Heart left ventricle (tissue), 16 donors: ENCODE measurements around the gene MAPK4. TPM values are rescaled to one million over a fixed set of nuclear protein-coding genes. Genes with fewer than 3 reads are reported as not detected.

Experiments
- ATAC-seq, 4 donors: fragments of 200-7000 bp; cut with Tn5 transposase; one replicate each; pipeline ENCODE4 v1.9.1; 2020 to 2022; ENCODE audit warnings: moderate library complexity in 4 of 4, mild to moderate bottlenecking in 3 of 4, moderate number of reproducible peaks in 1 of 4
- DNase-seq, 5 donors: peaks; one replicate each; pipeline ENCODE4 v3.0.0-alpha.2; 2020
- H3K27ac ChIP-seq, 12 donors: fragments of 200-600 bp; sonication (generic) in 4 of 12; one replicate each; pipeline versions ENCODE4 v1.5.0 to v1.8.0; 2016 to 2022; ENCODE audit warnings: mild to moderate bottlenecking in 2 of 12
- H3K27me3 ChIP-seq, 9 donors: fragments of 200-600 bp; sonication (generic) in 2 of 9; one replicate each; pipeline versions ENCODE4 v1.5.1 to v1.8.0; 2016 to 2022; ENCODE audit warnings: mild to moderate bottlenecking in 3 of 9
- H3K36me3 ChIP-seq, 9 donors: fragments of 200-600 bp; sonication (generic) in 2 of 9; one replicate each; pipeline versions ENCODE4 v1.5.0 to v1.8.0; 2018 to 2022; ENCODE audit warnings: mild to moderate bottlenecking in 2 of 9
- H3K4me1 ChIP-seq, 12 donors: fragments of 200-600 bp; sonication (generic) in 4 of 12; one replicate each; pipeline versions ENCODE4 v1.5.0 to v1.8.0; 2016 to 2022; ENCODE audit warnings: mild to moderate bottlenecking in 3 of 12
- H3K4me3 ChIP-seq, 12 donors: fragments of 200-600 bp; sonication (generic) in 4 of 12; one replicate each; pipeline versions ENCODE4 v1.5.0 to v1.8.0; 2017 to 2022; ENCODE audit warnings: mild to moderate bottlenecking in 9 of 12, moderate library complexity in 4 of 12
- H3K9me3 ChIP-seq, 12 donors: fragments of 200-600 bp; sonication (generic) in 4 of 12; one replicate each; pipeline versions ENCODE4 v1.5.0 to v1.8.0; 2016 to 2022; ENCODE audit warnings: mild to moderate bottlenecking in 1 of 12
- CTCF ChIP-seq, 12 donors: fragments of 200-600 bp; sonication (generic) in 4 of 12; IDR thresholded peaks; one replicate each; pipeline versions ENCODE4 v1.5.0 to v1.8.0; 2018 to 2022; ENCODE audit warnings: antibody characterized with exemption in 12 of 12, mild to moderate bottlenecking in 5 of 12
- POLR2A ChIP-seq, 2 donors: fragments of 450-650 bp; IDR thresholded peaks; one replicate each; pipeline ENCODE4 v1.6.1; 2017; ENCODE audit warnings: antibody characterized with exemption in 2 of 2, mild to moderate bottlenecking in 2 of 2, moderate library complexity in 2 of 2
- WGBS, 4 donors: extraction: QIAGEN DNeasy Blood & Tissue Kit in 2 of 4; methylation state at CpG; one replicate each; pipeline versions ENCODE4 v1.1.5 to v1.1.7; 2013 to 2018; 5-methylcytosine and 5-hydroxymethylcytosine counted together
- intact Hi-C, 10 donors: fragments of 100-400 bp; cut with DNase I; formaldehyde crosslinking; loops; one replicate each; pipeline versions ENCODE4 v1.11.1 to v1.14.2; 2022
- polyA plus RNA-seq, 2 donors: library from polyadenylated mRNA; stranded (reverse); fragments of 200-250 nt; gene quantifications; one replicate each; pipeline ENCODE4 v1.2.3, GENCODE V29; 2013
- total RNA-seq, 9 donors: library from RNA; depleted of rRNA in 2 of 9; stranded (reverse); fragments of >200 nt in 2 of 9; fragmentation: NEBNext Ultra II Directional in 3 of 9; extraction: Animal tissue kit (Norgen Biotek cat#: 25700) in 3 of 9; gene quantifications; one replicate each; pipeline versions ENCODE4 v1.1.0 to v1.2.4, GENCODE V29; 2016 to 2023
- donor health status: ischemic (EF 13 %, LVEDD 7.1; RV severe dilation, severe dysfunction).
- donor health status: healthy with polysubstance abuse.
- donor health status: DM: no; HTN: yes; CAD: no.
- donor health status: DM: no; HTN: no; CAD: no.
- donor health status: ischemic (EF 25% LVEDD 6.9; RV normal size, moderate dysfunction).
- donor health status: ischemic (EF 25% LVEDD 5.7; RV mildly dilated, moderate dysfunction).
- donor health status: healthy.
- donor health status: DM: yes; HTN: yes; CAD: no.
- donor health status: ischemic (EF 35%, LVEDD 5.7; RV mildly dilated, moderate dysfunction).
- donor health status: nonischemic (EF 11% LVEDD 7.7; RV severe dilation, severe dysfunction).
- donor health status: DM: yes; HTN: yes; CAD: no.
- donor health status: PGD.
- donor health status: ischemic (EF 29% LVEDD 5.4; RV normal size, mild dysfunction).
- donor health status: nonischemic (EF 23%, LVEDD 6.1; RV moderate dilation, normal function).

MAPK4 gene
- total and polyA plus RNA-seq, 11 donors = 8.5 to 169 (median 30.1) TPM

GRCh38 chr18:50682852-50683251 lies 123.0 kb downstream of the MAPK4 start:
- DNase-seq (no peak), ATAC-seq (no peak)
- H3K36me3 ChIP-seq = no peaks in the 10 kb centered on the region
- TF ChIP-seq CTCF (IDR thresholded peaks at IDR 0.05) (no peak), POLR2A (IDR thresholded peaks at IDR 0.05) (no peak)
- no peak overlapping the region for H3K27ac ChIP-seq
- intact Hi-C loops = loop anchor here in 1 of 10 donors (10.0 kb wide), 1 partner anchor 102 kb away; no protein-coding TSS in a partner anchor
- no peak overlapping the region for H3K4me3 ChIP-seq
- WGBS, 4 donors = 65 to 96% (median 74%) methylated on average over 1 of the region's 1 CpG
- H3K27me3 ChIP-seq = no peaks in the 10 kb centered on the region
- H3K4me1 ChIP-seq = no peaks in the 10 kb centered on the region
- no peaks in the 10 kb centered on the region for H3K9me3 ChIP-seq

- no peak for TF ChIP-seq CTCF (IDR thresholded peaks at IDR 0.05)
- TF ChIP-seq POLR2A (IDR thresholded peaks at IDR 0.05) = no peak
- no peak overlapping the region for H3K4me3 ChIP-seq
- WGBS, 4 donors = 66 to 87% (median 76%) methylated on average over 8 of the region's 8 CpGs
- ATAC-seq (no peak), DNase-seq (no peak)
- intact Hi-C loops = loop anchor here in 1 of 10 donors (10.0 kb wide), 1 partner anchor 98 kb away; no protein-coding TSS in a partner anchor
- H3K27me3 ChIP-seq = no peaks in the 10 kb centered on the region
- H3K27ac ChIP-seq = no peak overlapping the region
- H3K36me3 ChIP-seq = no peaks in the 10 kb centered on the region
- H3K9me3 ChIP-seq = no peaks in the 10 kb centered on the region
- H3K4me1 ChIP-seq = peaks cover 0 to 3% (median 0%) of the 10 kb centered on the region in 12 donors
Measured at GRCh38 chr18:50686409-50686808, 126.5 kb downstream of the MAPK4 start.

- Histone ChIP-seq H3K36me3 (no peaks in the 10 kb centered on the region), H3K4me3 (no peak overlapping the region), H3K9me3 (no peaks in the 10 kb centered on the region), H3K27ac (no peak overlapping the region), H3K4me1 (peaks cover 0 to 3% (median 0%) of the 10 kb centered on the region in 12 donors), H3K27me3 (no peaks in the 10 kb centered on the region)
- ATAC-seq (no peak), DNase-seq (no peak)
- WGBS, 4 donors = 76 to 84% (median 81%) methylated on average over 10 to 11 of the region's 11 CpGs
- intact Hi-C loops = loop anchor here in 1 of 10 donors (10.0 kb wide), 1 partner anchor 97 kb away; no protein-coding TSS in a partner anchor
- TF ChIP-seq CTCF (IDR thresholded peaks at IDR 0.05) (no peak), POLR2A (IDR thresholded peaks at IDR 0.05) (no peak)
Measured at GRCh38 chr18:50687491-50687890, 127.6 kb downstream of the MAPK4 start.

GRCh38 chr18:50689578-50689977 lies 129.7 kb downstream of the MAPK4 start:
- H3K27ac ChIP-seq = no peak overlapping the region
- no peak for DNase-seq
- H3K4me3 ChIP-seq = no peak overlapping the region
- no peaks in the 10 kb centered on the region for H3K36me3 ChIP-seq
- ATAC-seq = no peak
- H3K4me1 ChIP-seq = peaks cover 0 to 6% (median 0%) of the 10 kb centered on the region in 12 donors
- intact Hi-C loops = loop anchor here in 1 of 10 donors (10.0 kb wide), 1 partner anchor 95 kb away; no protein-coding TSS in a partner anchor
- no peaks in the 10 kb centered on the region for H3K9me3 ChIP-seq
- no peaks in the 10 kb centered on the region for H3K27me3 ChIP-seq
- TF ChIP-seq POLR2A (IDR thresholded peaks at IDR 0.05) = no peak
- TF ChIP-seq CTCF (IDR thresholded peaks at IDR 0.05) = no peak
- 87 to 96% (median 91%) methylated on average over 6 of the region's 6 CpGs for whole genome bisulfite sequencing, 4 donors
